ENCODE results near the gene HTATSF1. TPM values are rescaled to one million over a fixed set of nuclear protein-coding genes. Genes with fewer than 3 reads are reported as not detected.

The HTATSF1 gene, protein sequence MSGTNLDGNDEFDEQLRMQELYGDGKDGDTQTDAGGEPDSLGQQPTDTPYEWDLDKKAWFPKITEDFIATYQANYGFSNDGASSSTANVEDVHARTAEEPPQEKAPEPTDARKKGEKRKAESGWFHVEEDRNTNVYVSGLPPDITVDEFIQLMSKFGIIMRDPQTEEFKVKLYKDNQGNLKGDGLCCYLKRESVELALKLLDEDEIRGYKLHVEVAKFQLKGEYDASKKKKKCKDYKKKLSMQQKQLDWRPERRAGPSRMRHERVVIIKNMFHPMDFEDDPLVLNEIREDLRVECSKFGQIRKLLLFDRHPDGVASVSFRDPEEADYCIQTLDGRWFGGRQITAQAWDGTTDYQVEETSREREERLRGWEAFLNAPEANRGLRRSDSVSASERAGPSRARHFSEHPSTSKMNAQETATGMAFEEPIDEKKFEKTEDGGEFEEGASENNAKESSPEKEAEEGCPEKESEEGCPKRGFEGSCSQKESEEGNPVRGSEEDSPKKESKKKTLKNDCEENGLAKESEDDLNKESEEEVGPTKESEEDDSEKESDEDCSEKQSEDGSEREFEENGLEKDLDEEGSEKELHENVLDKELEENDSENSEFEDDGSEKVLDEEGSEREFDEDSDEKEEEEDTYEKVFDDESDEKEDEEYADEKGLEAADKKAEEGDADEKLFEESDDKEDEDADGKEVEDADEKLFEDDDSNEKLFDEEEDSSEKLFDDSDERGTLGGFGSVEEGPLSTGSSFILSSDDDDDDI
- 35.0 TPM for total RNA-seq

DNA sequence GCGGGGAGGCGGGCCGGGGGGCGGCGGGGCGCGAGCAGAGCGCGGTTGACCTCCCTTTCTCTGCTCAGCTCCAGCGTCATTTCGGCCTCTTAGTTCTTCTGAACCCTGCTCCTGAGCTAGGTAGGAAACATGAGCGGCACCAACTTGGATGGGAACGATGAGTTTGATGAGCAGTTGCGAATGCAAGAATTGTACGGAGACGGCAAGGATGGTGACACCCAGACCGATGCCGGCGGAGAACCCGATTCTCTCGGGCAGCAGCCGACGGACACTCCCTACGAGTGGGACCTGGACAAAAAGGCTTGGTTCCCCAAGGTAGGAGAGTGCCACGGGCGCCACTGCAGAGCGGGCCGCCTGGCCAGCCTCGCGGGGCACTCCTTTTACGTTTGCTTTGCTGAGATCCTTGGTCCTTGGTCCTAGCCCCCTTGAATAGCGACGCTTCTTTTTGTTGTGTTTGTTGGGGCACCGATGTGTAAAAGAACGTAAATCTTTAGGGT is at the start of gene HTATSF1:
Gene HTATSF1 (plus strand): TSS at position 37 of the 497 bp plus-strand sequence. CDS start 93 bp downstream, at position 130.
- DNase-seq (ENCODE audit: low read depth in 2 of 3, low spot score in 2 of 3), result peak in 1 of 3 donors; percentile 1

DNA sequence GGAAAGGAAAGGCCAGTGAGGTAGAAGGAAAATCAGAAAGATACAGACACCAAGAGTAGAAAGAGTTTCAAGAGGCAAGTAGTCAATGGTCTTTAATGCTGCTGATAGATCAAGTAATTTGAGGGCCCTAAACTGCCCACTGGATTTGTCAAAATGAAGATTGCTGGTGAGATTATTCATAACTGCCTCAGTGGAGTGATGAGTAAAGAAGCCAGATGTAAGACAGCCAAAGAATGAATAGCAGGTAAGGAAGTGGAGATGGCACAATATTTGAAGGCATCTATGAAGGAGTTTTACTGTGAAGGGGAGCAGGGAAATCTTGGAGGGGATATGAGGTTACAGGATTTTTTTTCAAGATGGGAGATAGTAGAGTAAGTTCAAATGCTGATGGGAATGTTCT is 49.4 kb upstream of the HTATSF1 start:
- no peak for DNase-seq (ENCODE audit: low read depth in 2 of 3, low spot score in 2 of 3)

DNA sequence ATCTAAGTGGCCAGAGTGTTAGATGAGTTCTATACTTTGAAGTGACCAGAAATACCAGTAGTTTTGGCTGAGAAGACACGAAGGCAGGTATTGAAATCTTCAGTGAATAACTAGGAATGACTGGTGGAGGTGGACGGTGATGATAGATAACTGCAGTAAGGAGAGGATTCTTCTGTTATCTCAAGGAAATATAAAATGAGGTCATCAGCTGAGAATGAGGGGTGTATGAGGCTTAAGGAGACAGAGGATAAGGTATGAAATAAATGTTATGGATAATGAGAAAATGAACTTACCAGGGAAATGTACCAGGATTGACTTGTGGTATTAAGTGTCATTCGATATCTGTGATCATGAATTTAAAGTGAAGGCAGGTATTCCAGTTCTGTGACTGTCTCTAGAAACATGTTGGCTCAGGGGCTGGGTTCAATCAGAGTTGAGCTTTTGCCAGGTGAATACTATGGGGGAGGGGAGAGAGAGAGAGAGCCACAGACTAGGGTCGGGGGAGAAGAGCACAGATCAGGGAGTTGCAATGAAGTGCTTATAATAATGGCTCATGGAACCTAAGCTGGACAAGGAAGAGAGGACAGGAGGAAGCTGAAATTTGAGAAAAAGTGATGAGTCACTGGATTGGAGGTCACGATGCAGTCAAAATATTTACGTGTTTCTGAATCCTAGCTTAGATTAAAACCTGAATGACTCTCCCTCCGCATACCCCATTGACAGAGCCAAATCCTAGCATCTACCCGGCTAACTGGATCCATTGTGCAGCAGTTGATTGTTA is 47.2 kb upstream of the HTATSF1 start:
- no peak for DNase-seq (ENCODE audit: low read depth in 2 of 3, low spot score in 2 of 3)

DNA sequence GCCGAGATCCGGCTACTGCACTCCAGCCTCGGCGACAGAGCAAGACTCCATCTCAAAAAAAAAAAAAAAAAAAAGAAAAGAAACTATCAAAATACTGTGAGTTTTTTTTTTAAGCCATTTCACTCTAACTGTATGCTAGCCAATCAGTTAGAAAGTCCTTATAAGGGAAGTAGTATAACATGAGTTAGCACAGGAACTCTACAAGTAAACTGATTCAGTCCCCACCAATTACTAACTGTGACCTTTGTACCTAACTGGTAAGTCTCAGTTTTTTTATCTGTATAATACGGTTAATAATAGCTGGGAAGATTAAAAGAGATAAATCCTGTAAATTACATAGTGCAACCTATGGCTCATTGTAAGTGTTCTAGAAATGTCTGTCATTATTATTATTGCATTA is 44.8 kb upstream of the HTATSF1 start:
- DNase-seq (ENCODE audit: low read depth in 2 of 3, low spot score in 2 of 3), result no peak

DNA sequence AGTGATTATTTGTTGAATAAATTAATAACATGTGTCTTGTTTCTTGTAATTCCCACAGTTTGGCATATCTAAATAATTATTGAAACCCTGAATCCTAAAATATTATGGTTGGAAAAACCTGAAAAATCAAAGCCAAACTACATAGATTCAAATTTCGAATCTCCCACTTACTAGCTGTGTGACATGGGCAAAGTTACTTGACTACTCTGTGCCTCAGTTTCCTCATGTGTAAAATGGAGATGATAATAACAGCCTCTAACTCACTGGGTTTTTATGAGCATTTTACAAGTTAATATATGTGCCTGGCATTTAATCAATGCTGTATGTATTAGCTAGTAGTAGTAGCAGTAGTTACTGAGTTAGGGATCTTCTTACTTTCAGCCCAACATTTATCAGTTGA is 44.3 kb upstream of the HTATSF1 start:
- DNase-seq (ENCODE audit: low read depth in 2 of 3, low spot score in 2 of 3), result no peak

DNA sequence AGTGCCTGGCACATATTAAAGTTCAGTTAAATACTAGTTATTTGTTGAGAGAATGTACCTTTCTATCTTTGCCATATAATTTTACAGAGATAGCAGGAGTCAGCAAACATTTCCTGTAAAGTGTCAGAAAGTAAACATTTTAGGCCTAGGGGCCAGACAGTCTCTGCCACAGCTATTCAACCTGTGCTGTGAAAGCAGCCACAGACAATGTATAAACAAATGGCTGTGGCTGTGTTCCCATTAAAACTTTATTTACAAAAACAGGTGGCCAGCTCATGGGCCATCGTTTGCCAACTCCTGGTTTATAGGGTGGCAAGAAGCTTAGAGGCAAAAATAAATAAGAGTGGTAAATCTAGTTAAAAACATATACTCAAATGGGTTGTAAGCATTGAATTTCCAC is 43.6 kb upstream of the HTATSF1 start:
- no peak for DNase-seq (ENCODE audit: low read depth in 2 of 3, low spot score in 2 of 3)

DNA sequence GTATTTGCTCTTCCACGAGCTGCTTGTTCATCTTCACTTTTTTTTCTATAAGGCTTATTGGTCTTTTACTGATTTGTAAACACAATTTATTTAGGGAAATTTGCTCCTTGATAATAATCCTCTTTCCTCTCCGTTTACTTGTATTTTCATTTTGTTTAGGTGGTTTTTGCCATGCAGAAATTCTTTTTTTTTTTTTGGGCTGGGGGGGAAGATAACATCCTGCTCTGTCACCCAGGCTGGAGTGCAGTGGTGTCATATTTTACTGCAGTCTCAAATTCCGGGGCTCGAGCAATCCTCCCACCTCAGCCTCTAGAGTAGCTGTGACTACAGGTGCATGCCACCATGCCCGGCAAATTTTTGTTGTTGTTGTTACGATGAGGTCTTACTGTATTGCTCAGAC is 41.3 kb upstream of the HTATSF1 start:
- no peak for DNase-seq (ENCODE audit: low read depth in 2 of 3, low spot score in 2 of 3)

DNA sequence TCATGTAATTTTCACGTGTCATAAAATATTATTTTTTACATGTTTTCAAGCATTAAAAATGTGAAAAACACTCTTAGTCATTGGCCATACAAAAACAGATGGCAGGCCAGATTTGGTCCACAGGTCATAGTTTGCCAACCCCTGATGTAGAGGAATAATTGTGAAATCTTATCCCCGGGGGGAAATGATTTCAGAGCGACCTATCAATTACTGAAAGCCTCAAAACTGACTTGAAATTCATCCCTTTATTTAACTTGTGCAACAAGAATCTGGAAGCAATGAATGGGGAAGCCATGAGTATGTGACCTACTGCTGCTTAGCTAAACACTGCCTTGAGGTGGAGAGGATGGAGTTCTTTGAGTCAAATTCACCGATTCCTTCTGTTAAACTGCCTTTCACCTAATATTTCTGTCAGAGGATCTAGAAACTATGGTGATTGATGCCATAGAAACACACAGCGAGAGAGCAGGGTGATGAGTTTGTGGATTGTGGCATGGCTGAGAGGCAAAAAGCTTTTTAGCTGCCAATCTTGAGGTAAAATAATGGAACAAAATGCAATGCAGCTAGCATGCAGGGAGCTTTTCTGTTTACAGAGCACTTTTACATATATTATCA is 40.0 kb upstream of the HTATSF1 start:
- no peak for DNase-seq (ENCODE audit: low read depth in 2 of 3, low spot score in 2 of 3)

DNA sequence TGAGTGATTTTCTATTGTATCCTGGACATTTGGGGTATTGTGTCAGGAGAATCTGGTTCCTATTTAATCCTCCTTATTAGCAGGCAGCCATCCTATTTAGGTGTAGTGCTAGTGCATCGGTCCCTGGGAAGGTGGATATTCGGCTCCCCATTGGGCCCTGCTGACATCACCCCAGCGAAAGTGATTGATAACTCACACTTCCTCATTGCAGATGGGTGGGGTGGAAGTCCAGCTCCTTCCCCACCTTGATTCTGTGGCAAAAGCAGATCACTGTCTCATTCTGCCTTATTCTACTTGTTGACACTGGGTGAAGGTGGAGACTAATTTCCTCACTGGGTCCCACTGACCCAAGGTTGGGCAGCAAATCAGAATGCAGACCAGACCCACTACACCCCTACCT is 32.8 kb upstream of the HTATSF1 start:
- DNase-seq (ENCODE audit: low read depth in 2 of 3, low spot score in 2 of 3), result no peak

DNA sequence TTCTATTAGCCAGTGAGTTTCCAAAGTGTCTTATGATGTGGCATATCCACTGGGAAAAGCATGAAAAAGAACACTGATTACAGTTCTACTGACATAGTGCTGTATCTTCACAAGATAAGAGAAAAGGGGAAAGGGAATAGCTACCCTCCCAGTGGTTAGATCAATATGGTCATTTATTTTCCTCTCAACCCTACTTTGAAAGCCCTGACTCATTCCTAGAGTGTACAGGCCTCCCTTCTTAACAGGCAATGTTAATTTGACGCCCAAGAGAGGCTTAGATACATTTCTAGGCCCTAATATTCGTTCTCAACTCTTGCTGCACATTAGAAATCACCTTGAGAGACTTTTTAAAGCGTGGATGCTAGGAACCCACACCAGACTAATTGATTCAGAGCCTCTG is 30.1 kb upstream of the HTATSF1 start:
- DNase-seq (ENCODE audit: low read depth in 2 of 3, low spot score in 2 of 3), result no peak

DNA sequence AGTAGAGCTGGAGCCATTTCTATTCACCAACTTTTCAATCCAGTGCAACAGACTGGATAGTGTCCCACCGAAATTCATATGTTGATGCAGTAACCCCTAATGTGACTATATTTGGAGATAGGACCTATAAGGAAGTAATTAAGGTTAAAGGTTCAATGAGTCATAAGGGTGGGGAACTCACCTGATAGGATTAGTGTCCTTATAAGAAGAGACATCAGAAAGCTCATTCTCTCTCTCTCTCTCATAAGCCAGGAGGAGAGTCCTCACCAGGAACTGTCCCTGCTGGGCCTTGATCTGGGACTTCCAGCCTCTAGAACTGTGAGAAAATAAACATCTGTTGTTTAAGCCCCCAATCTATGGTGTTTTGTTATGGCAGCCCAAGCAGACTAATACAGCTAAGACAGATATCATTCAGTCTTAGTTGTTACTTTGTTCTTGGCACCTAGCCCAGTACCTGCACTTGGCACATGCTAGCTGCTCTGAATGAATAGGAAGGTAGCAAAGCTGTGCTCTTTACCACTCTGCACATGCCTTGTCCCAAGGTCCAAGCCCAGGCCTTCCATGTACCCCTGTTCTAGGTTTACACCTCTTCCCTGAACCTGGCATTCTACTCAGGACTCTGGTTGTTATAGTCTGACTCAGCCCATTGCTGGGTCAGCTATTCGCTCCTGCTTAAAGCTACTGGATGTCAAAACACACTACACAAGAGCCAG is 28.8 kb upstream of the HTATSF1 start:
- no peak for DNase-seq (ENCODE audit: low read depth in 2 of 3, low spot score in 2 of 3)

DNA sequence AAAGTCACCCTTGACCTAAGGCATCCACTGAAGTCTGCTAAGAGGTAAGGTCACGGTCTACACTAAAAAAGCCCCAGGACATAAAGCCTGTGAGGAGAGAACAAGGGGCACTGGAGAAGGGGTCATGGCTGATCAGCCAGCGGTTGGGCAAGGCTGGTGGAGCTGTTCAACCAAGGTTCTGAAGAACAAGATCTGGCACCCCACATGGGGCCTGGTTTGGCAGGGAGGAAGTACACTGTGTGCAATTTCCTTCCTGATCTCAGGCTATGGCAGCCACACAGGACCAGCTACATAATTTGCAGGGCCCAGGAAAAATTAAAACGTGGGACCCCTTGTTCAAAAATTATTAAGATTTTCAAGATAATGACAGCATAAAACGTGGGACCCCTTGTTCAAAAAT is 23.7 kb upstream of the HTATSF1 start:
- no peak for DNase-seq (ENCODE audit: low read depth in 2 of 3, low spot score in 2 of 3)

DNA sequence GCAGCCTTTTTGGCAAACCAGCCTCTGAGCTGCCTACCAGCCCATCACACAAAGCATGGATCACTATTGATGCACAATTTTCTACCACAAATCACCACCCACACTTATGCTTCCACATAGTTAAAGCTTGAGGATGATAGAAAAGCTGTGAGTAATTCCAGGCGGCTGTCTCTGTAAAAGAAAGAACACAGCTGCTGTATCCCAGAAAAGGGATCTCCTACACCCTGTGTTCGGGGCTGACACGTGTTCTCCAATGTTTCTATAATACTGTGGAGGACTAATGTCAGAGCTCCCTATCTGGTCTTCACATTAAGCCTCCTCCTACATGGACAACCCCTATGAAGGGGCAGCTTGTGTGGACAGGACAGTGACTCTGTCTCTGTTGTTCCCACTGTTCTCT is 22.2 kb upstream of the HTATSF1 start:
- DNase-seq (ENCODE audit: low read depth in 2 of 3, low spot score in 2 of 3), result no peak

DNA sequence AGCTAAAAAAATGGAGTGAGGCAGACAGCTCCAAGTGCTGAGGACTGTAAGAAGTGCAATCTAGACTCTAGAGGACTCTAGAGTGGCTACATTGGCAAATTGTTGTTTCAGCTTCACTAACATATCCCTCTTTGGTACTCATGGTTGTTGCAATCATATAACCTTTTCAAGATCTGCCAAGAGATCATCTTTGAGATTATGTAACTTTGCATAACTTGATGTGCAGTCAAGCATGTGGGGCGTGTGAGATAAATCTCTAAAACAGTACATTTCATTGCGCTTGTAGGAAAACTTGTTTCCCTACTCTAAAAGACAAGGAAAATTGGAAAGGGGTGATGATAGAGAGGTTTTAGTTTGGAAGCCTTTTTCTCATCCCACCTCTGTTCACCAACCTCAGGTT is 20.9 kb upstream of the HTATSF1 start:
- no peak for DNase-seq (ENCODE audit: low read depth in 2 of 3, low spot score in 2 of 3)

DNA sequence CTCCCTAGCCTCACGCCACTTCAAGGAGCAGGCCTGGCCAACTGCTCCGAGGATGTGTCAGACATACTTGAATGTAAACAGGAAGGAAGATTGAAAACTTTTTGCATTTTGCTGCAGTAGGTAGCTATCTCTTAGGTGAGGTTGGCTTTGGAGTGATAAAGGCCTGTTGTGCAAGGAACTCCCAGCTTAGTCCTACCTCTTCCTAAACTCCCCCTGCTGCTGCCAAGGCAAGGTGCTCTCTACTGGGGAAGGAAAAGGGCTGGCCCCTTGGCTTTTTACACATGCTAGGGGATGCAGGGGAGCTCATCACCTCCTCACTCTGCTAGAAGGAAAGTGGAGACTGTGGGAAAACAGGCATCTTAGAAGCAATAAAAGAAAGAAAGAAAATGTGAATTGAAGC is 20.4 kb upstream of the HTATSF1 start:
- no peak for DNase-seq (ENCODE audit: low read depth in 2 of 3, low spot score in 2 of 3)

DNA sequence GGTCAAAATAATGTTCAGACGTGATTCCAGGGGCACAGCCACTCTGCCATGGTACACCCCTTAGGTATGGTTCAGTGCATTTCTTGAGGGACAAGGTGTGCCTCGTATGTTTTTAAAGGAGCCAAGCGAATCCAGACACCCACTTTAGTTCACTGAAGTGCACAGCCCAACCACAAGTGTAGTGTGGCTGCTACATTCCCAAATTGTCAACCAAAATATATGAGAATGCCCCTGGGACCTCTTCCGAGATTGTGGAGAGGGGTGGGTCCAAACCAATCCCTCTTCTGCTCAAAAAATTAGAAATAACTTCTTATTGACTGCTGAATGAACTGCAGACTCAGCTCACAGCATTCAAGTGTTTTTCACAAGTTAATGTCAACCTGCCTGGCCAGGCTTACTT is 17.0 kb upstream of the HTATSF1 start:
- DNase-seq (ENCODE audit: low read depth in 2 of 3, low spot score in 2 of 3), result no peak

DNA sequence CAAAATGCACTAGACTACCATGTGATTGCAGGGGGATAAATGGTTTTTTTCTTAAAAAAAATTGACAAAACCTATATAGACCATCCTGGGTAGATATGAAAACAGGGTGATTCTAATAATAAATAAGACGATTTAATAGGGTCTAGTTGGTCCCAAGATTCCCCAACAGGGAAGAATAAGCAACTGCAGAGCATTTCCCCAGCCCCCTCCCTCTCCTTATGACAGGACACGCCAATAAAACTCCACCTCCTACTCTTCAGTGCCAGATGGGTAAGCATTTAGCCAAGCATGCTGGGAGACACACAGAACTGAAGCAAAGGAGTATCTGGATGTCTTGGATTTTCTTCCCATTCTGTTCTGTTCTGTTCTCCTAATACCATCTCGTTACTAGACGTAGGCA is 9.7 kb upstream of the HTATSF1 start, which contains the start of gene BRS3:
Gene BRS3 (plus strand): TSS at position 301 of the 400 bp plus-strand sequence. CDS start 168 bp downstream, outside the sequence.
- DNase-seq (ENCODE audit: low read depth in 2 of 3, low spot score in 2 of 3), result no peak

DNA sequence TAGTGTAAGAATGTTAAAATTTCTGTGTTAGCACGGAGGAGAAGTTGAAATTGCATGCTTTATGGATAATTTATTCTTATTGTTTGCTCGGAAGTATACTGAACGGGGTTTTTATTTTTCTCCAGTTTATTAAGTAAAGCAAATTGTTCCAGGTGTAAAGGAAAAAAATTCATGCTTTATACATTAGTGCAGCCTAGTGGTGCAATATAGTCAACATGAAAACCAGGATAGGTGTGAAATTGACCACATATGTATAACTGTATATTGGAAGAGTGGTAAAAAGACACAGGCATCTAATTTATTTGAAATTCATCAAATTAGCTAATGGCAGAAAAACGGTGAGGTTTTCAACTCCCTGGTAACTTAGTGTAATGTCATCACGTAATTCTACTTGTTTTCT is 8.7 kb upstream of the HTATSF1 start:
- DNase-seq (ENCODE audit: low read depth in 2 of 3, low spot score in 2 of 3), result no peak

DNA sequence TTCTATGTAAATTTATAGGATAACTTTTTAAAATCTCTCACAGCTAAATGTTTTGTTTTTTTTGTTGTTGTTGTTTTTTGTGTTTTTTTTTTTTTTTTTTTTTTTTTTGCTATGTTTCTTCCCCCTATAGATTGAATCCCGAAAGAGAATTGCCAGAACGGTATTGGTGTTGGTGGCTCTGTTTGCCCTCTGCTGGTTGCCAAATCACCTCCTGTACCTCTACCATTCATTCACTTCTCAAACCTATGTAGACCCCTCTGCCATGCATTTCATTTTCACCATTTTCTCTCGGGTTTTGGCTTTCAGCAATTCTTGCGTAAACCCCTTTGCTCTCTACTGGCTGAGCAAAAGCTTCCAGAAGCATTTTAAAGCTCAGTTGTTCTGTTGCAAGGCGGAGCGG is 5.6 kb upstream of the HTATSF1 start:
- no peak for DNase-seq (ENCODE audit: low read depth in 2 of 3, low spot score in 2 of 3)

DNA sequence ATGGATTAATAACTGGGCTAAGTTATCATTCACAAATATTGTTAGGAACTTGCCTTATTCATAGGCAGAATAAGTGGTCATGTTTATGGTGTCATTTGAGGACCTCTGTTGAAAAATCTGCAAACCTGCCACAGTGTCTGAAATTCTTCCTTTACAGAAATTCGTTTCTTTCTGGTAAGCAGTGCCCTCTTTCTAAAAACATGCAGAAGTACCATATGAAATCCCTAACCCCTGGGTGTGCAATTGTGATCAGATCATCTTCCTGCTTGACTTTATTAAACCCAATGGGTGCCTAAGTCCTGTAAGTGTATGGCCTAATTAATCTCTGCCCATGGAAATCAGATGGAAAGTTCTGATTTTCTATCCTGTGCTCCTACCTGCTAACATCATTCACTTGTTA is 4.4 kb upstream of the HTATSF1 start:
- peak in 1 of 3 donors; percentile 45 for DNase-seq (ENCODE audit: low read depth in 2 of 3, low spot score in 2 of 3)

All from hematopoietic multipotent progenitor cell (in vitro differentiated cells).